Fibroblast of upper back skin (primary cell): Measurements from ENCODE around the gene RRAS.

Experiments used
- DNase-seq: peaks from one replicate; pipeline ENCODE4 v3.0.0-alpha.2; 2013

Gene RRAS

GRCh38 chr19:49593233-49594113, 46.5 kb downstream of the RRAS start:
- DNase-seq, result peak; percentile 93

- DNase-seq, result no peak
Observed at GRCh38 chr19:49592486-49593232, 47.3 kb downstream of the RRAS start.

DNA sequence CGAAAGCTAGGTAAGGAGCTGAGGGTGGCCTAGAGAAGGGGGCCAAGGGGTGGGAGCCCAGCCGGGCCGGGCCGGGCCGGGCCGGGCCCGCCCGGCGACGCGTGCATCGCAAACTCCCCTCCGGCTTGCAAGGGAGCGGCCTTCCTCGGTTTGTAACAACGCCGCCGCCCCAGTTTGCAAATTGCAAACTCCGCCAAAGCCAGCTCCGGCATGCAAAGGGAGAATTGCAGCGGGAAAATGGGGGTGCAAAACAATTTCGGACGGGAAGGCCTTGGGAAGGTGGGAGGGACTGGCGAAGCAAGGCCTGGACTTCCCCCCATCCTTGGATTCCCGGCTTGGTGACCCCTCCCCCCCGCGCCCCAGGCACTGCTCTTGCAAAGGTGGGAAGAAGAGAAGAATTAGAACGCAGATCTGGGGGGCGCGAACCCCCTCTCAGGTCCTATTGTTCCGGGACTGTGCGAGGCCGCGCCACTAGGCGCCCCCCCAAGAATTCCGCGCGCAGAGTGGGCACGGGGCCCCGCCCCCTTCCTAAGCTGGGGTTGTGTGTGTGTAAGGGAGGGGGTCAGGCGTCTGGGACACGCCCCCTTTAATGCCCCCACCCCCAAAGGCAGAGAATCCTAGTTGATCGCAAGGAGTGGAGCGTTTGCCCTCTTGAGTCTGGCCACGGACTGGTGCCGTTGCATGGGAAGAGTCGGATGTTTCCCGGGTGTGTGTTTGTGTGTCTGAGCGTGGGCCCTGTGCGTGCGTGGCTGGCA, 48.0 kb downstream of the RRAS start:
- peak; percentile 48 for DNase-seq

GRCh38 chr19:49590971-49591730, 48.8 kb downstream of the RRAS start, which contains the start of gene PRR12:
Gene PRR12 (plus strand): TSS chr19:49591182. CDS start chr19:49591655, 473 bp downstream.
- DNase-seq, result peak; percentile 76

DNA sequence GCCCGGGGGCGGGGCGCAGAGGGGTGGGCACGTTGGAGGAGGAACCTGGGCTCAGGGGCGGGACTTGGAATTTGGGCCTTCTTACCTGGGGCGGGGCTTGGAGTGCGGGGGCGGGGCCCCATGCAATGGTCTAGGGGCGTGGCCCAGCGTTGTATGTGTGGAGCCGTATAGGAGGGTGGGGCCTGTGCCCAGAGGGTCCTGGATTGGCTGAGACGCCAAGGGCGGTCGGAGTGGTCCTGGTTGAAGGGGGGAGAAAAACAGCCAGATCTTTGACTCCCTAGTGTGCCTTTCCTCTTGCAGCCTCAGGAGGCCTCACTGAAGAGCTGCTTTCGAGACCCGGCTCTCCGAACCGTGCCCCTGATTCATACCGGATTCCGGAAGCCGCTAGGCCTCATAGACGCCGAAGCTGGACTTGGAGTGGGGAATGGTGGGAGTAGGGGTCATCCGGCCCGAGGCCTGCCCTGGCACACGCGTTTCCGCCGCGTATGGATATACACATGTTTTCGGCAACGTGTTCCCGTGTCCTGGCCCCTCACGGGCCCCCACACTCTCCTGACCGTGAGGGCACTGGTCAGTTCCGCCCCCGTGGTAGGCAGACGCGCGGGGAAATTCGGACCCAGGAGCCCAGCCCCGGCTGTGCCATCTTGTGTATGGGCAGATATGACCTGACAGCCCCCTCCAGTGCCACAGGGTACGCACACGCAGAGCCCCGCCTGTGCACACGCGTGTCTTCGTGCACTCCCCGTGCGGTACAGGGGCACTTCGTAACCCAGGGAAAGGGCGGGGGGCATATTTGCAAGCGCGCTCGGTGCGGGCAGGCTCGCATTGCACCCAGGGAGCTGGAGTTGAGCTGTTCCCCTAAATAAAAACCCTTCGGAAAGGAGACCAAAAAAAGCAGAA, 49.6 kb downstream of the RRAS start:
- DNase-seq, result peak; percentile 98

- no peak for DNase-seq
Observed at GRCh38 chr19:49589502-49589905, 50.4 kb downstream of the RRAS start.

GRCh38 chr19:49588365-49589122, 51.4 kb downstream of the RRAS start:
- no peak for DNase-seq

- no peak for DNase-seq
Observed at GRCh38 chr19:49587227-49587626, 52.7 kb downstream of the RRAS start.
